HepG2 (cell line): ENCODE measurements around the gene JAGN1. TPM values are rescaled to one million over a fixed set of nuclear protein-coding genes. Genes with fewer than 3 reads are reported as not detected.

ENCODE experiments used
- ATAC-seq: fragments of 200-7000 bp; cut with Tn5 transposase; 3 replicates; pipeline ENCODE4 v1.9.1; 2020; ENCODE audit warnings: mild to moderate bottlenecking, moderate library complexity
- BruUV-seq: library from RNA; stranded (reverse); fragments of 400-500 nt; replicated peaks from 2 replicates; lab custom pipeline; 2021; lab: Mats Ljungman, UMichigan
- CTCF ChIA-PET: fragments of 300-600 bp; formaldehyde crosslinking; extraction: SDS; loops from one replicate; lab custom pipeline; 2021; ENCODE audit warnings: low total read pairs, inconsistent platforms, low intra/inter-chr PET ratio; lab: Yijun Ruan, JAX
- POLR2A ChIA-PET: fragments of 350-600 bp; sonication (Branson Sonifier 250); formaldehyde crosslinking; loops from one replicate; lab custom pipeline; 2020; ENCODE audit warnings: antibody characterized with exemption, inconsistent platforms; lab: Yijun Ruan, JAX
- DNase-seq: peaks from one replicate; pipeline ENCODE4 v3.0.0-alpha.2; 2015; ENCODE audit warnings: low spot score
- FAIRE-seq: peaks from 3 replicates; lab custom pipeline; 2011; peaks lifted over from hg19 to GRCh38; lab: Jason Lieb, UNC
- H2AFZ ChIP-seq: one replicate; pipeline ENCODE4 v1.6.1; 2011; ENCODE audit warnings: low read length, inconsistent platforms
- H3K27ac ChIP-seq: fragments of 300-600 bp; 3 replicates; pipeline ENCODE4 v1.8.0; 2011; ENCODE audit warnings: mixed run types, mild to moderate bottlenecking, mixed read lengths, low read length, inconsistent platforms; ENCODE audit not compliant: insufficient read depth; ENCODE audit errors: extremely low read length
- H3K27me3 ChIP-seq, 2 experiments: fragments of 200-600 bp in 1 of 2; 2 replicates in 1 of 2; 3 replicates in 1 of 2; pipeline versions ENCODE4 v1.6.0 to v1.8.0; 2011; ENCODE audit warnings: low read length in 2 of 2, mild to moderate bottlenecking in 2 of 2, moderate library complexity in 2 of 2, inconsistent platforms in 1 of 2; ENCODE audit not compliant: insufficient read depth in 2 of 2, control insufficient read depth in 1 of 2
- H3K36me3 ChIP-seq, 2 experiments: fragments of 200-600 bp in 1 of 2; replicated peaks in 1 of 2; 2 replicates in 1 of 2; 3 replicates in 1 of 2; pipeline versions ENCODE4 v1.5.1 to v1.8.0; 2011; ENCODE audit warnings: low read length in 2 of 2, inconsistent platforms in 1 of 2; ENCODE audit not compliant: insufficient read depth in 2 of 2, control insufficient read depth in 1 of 2
- H3K4me1 ChIP-seq: 2 replicates; pipeline ENCODE4 v1.5.1; 2012; ENCODE audit warnings: low read length, inconsistent platforms; ENCODE audit not compliant: insufficient read depth
- H3K4me2 ChIP-seq: 2 replicates; pipeline ENCODE4 v1.6.0; 2011; ENCODE audit warnings: low read depth, low read length, inconsistent platforms
- H3K4me3 ChIP-seq, 3 experiments: fragments of 200-600 bp in 1 of 3; sonication (generic), shearing (Covaris generic) in 1 of 3; replicated peaks in 1 of 3; 2 replicates each; pipeline ENCODE4 v1.5.1; 2011 to 2016; ENCODE audit warnings: low read length in 3 of 3, inconsistent platforms in 2 of 3, low read depth in 2 of 3, mild to moderate bottlenecking in 2 of 3, control low read depth in 1 of 3, mixed read lengths in 1 of 3; ENCODE audit not compliant: insufficient read depth in 1 of 3
- H3K79me2 ChIP-seq: one replicate; pipeline ENCODE4 v1.6.1; 2011; ENCODE audit warnings: low read length, inconsistent platforms; ENCODE audit not compliant: insufficient read depth
- H3K9ac ChIP-seq: 2 replicates; pipeline ENCODE4 v1.6.0; 2011; ENCODE audit warnings: mild to moderate bottlenecking, low read depth, low read length, inconsistent platforms; ENCODE audit not compliant: insufficient read depth
- H3K9me3 ChIP-seq: 2 replicates; pipeline ENCODE4 v1.5.1; 2012; ENCODE audit warnings: mild to moderate bottlenecking, low read length
- H4K20me1 ChIP-seq: 2 replicates; pipeline ENCODE4 v1.6.0; 2011; ENCODE audit warnings: inconsistent platforms, mild to moderate bottlenecking, low read length, moderate library complexity; ENCODE audit not compliant: insufficient read depth
- EZH2 ChIP-seq: conservative IDR thresholded peaks from 2 replicates; pipeline ENCODE4 v1.6.1; 2012; ENCODE audit warnings: mild to moderate bottlenecking, low read depth, low read length, moderate library complexity
- HOXA3 ChIP-seq: sonication (generic); formaldehyde crosslinking; IDR thresholded peaks from 2 replicates; pipeline ENCODE4 v1.5.0; 2020; ENCODE audit warnings: missing genetic modification reagents
- NR1H2 ChIP-seq: sonication (generic); formaldehyde crosslinking; IDR thresholded peaks from 2 replicates; pipeline ENCODE4 v1.8.1; 2022; ENCODE audit warnings: low read depth, missing genetic modification reagents, borderline replicate concordance
- PATZ1 ChIP-seq: sonication (generic); formaldehyde crosslinking; IDR thresholded peaks from 2 replicates; pipeline ENCODE4 v1.4.0; 2020; ENCODE audit warnings: missing genetic modification reagents
- POLR2A ChIP-seq, 2 experiments: IDR thresholded peaks; 2 replicates each; pipeline ENCODE4 v1.6.1; 2011; ENCODE audit warnings: low read depth in 2 of 2, low read length in 2 of 2, mild to moderate bottlenecking in 1 of 2, moderate library complexity in 1 of 2; ENCODE audit not compliant: insufficient read depth in 1 of 2
- PRMT3 ChIP-seq: sonication (generic); formaldehyde crosslinking; IDR thresholded peaks from 2 replicates; pipeline ENCODE4 v1.8.1; 2022; ENCODE audit warnings: low read depth, mild to moderate bottlenecking, moderate library complexity, missing genetic modification reagents, borderline replicate concordance
- REPIN1 ChIP-seq: sonication (generic); formaldehyde crosslinking; IDR thresholded peaks from 2 replicates; pipeline ENCODE4 v1.8.0; 2022; ENCODE audit warnings: missing genetic modification reagents, low read depth, mild to moderate bottlenecking, borderline replicate concordance
- RFXANK ChIP-seq: IDR thresholded peaks from 2 replicates; pipeline ENCODE4 v1.6.1; 2016
- SOX5 ChIP-seq: IDR thresholded peaks from 2 replicates; pipeline ENCODE4 v1.6.1; 2016; ENCODE audit warnings: borderline replicate concordance
- SP5 ChIP-seq: IDR thresholded peaks from 2 replicates; pipeline ENCODE4 v1.6.1; 2016; ENCODE audit warnings: low read depth, borderline replicate concordance
- UBTF ChIP-seq: sonication (generic); formaldehyde crosslinking; IDR thresholded peaks from 2 replicates; pipeline ENCODE4 v1.4.0; 2020; ENCODE audit warnings: mild to moderate bottlenecking, missing genetic modification reagents
- ZFP82 ChIP-seq: sonication (generic); formaldehyde crosslinking; IDR thresholded peaks from 2 replicates; pipeline ENCODE4 v1.5.1; 2020; ENCODE audit warnings: mild to moderate bottlenecking, missing genetic modification reagents, borderline replicate concordance
- ZNF121 ChIP-seq: sonication (generic); formaldehyde crosslinking; IDR thresholded peaks from 2 replicates; pipeline ENCODE4 v1.5.0; 2020; ENCODE audit warnings: mild to moderate bottlenecking, missing genetic modification reagents
- ZNF232 ChIP-seq: sonication (generic); formaldehyde crosslinking; IDR thresholded peaks from 2 replicates; pipeline ENCODE4 v1.4.0; 2020; ENCODE audit warnings: missing genetic modification reagents, borderline replicate concordance
- ZNF274 ChIP-seq: sonication (generic); formaldehyde crosslinking; IDR thresholded peaks from 2 replicates; pipeline ENCODE4 v1.5.1; 2020; ENCODE audit warnings: mild to moderate bottlenecking, missing genetic modification reagents
- ZNF280B ChIP-seq: sonication (generic); formaldehyde crosslinking; IDR thresholded peaks from 2 replicates; pipeline ENCODE4 v1.5.0; 2020; ENCODE audit warnings: missing genetic modification reagents, mild to moderate bottlenecking, borderline replicate concordance
- WGBS: methylation state at CpG from one replicate; pipeline ENCODE4 v1.1.6; 2017; ENCODE audit warnings: low lambda C conversion rate; 5-methylcytosine and 5-hydroxymethylcytosine counted together
- in situ Hi-C: cut with HindIII; loops from 2 replicates; pipeline ENCODE4 v1.10.0; 2017; ENCODE audit warnings: low pct_unique_long_range_greater_than_20kb; ENCODE audit not compliant: extremely low pct_ligation_motif_present
- intact Hi-C: fragments of 100-400 bp; cut with micrococcal nuclease; formaldehyde crosslinking; loops from one replicate; pipeline ENCODE4 v1.10.0; 2022; ENCODE audit not compliant: unreplicated experiment
- polyA plus RNA-seq, 8 experiments: library from polyadenylated mRNA; depleted of rRNA in 3 of 8; stranded (reverse) in 7 of 8; unstranded in 1 of 8; fragments of >200 nt; fragmentation: Illumina TruSeq in 4 of 8; extraction: Trizol in 4 of 8; gene quantifications; 2 replicates each; pipeline versions ENCODE4 v1.2.1 to v1.2.3, GENCODE V29; 2011 to 2016; ENCODE audit warnings: low read depth in 4 of 8, missing spikeins in 1 of 8, mixed read lengths in 1 of 8; ENCODE audit not compliant: insufficient read depth in 1 of 8
- total RNA-seq, 5 experiments: library from RNA; depleted of rRNA; stranded (reverse); fragments of >200 nt; fragmentation: Illumina TruSeq; extraction: Trizol; gene quantifications; 2 replicates each; pipeline ENCODE4 v1.2.3, GENCODE V29; 2016; ENCODE audit warnings: low read depth in 1 of 5

JAGN1 gene
- total and polyA plus RNA-seq, 2 of the 13 experiments (the other 11 are each of a cell fraction or from before 2014, with no cell fraction given): 49.9 to 50.9 TPM

GRCh38 chr3:9898467-9899241 lies 8.2 kb downstream of the JAGN1 start:
- DNase-seq (peak; percentile 56), ATAC-seq (peak; percentile 7), FAIRE-seq (peak; percentile 44)
- Histone ChIP-seq H3K27ac (peak overlapping the region; percentile 100), H2AFZ (no peak overlapping the region), H3K36me3 (no peaks in the 10 kb centered on the region; a peak in 1 of 5 replicates), H4K20me1 (no peaks in the 10 kb centered on the region), H3K4me1 (peaks cover 79% of the 10 kb centered on the region), H3K4me2 (peak overlapping the region; percentile 98), H3K9me3 (no peaks in the 10 kb centered on the region), H3K27me3 (no peaks in the 10 kb centered on the region; a peak in 1 of 5 replicates), H3K79me2 (peaks cover 10% of the 10 kb centered on the region), H3K4me3 (peak overlapping the region; percentile 34 to 67 (median 41)), H3K9ac (peak overlapping the region; percentile 85)
- WGBS: 0% methylated on average over 8 of the region's 8 CpGs
- TSS peak; percentile 62 for BruUV-seq
- ChIA-PET CTCF (interaction anchor here (1.3 kb wide), 1 partner anchor 49 kb away, joined by 3 read pairs; no protein-coding TSS in a partner anchor), POLR2A (interaction anchor here (0.7 to 9.3 kb wide), 16 partner anchors 9 to 350 kb away, joined by 3 to 298 read pairs (median 6); partner anchors contain the start of genes ARPC4, CIDEC, CRELD1 and IL17RC)
- intact Hi-C loops (loop anchor here (2.0 to 5.0 kb wide), 2 partner anchors 16 to 34 kb away; partner anchors contain the start of gene CRELD1), in situ Hi-C loops (loop anchor here (5.0 kb wide), 1 partner anchor 36 kb away; no protein-coding TSS in a partner anchor)
- TF ChIP-seq PRMT3 (CRISPR knock-in tag) (no peak), PATZ1 (CRISPR knock-in tag) (peak; percentile 89), ZNF280B (CRISPR knock-in tag) (0 out of 2 replicates have a peak, but pooled peaks have one; percentile 51), UBTF (CRISPR knock-in tag) (0 out of 2 replicates have a peak, but pooled peaks have one; percentile 41), ZFP82 (CRISPR knock-in tag) (no peak), HOXA3 (CRISPR knock-in tag) (peak; percentile 36; the same call in 1 of the 2 replicates), POLR2A (IDR thresholded peaks at IDR 0.05; ENCODE audit: insufficient read depth in 1 of 2, low read depth in 2 of 2, low read length in 2 of 2) (peak; percentile 21 to 49; a peak in 2 of 4 replicates), RFXANK (CRISPR knock-in tag) (no peak), ZNF232 (CRISPR knock-in tag) (no peak), ZNF274 (peak; percentile 13; the same call in 1 of the 2 replicates), SOX5 (peak; percentile 35), NR1H2 (CRISPR knock-in tag) (no peak), ZNF121 (peak; percentile 18; the same call in 1 of the 2 replicates), EZH2 (no peak), SP5 (CRISPR knock-in tag) (0 out of 2 replicates have a peak, but pooled peaks have one; percentile 14), REPIN1 (CRISPR knock-in tag) (0 out of 2 replicates have a peak, but pooled peaks have one; percentile 21)
